HG03108 (cell line): ENCODE data around the gene TSHZ3.

Source experiments
- ATAC-seq: cut with Tn5 transposase; IDR thresholded peaks from one replicate; pipeline ENCODE4 v1.9.1; 2021; ENCODE audit warnings: moderate library complexity; ENCODE audit not compliant: unreplicated experiment

TSHZ3 gene

DNA sequence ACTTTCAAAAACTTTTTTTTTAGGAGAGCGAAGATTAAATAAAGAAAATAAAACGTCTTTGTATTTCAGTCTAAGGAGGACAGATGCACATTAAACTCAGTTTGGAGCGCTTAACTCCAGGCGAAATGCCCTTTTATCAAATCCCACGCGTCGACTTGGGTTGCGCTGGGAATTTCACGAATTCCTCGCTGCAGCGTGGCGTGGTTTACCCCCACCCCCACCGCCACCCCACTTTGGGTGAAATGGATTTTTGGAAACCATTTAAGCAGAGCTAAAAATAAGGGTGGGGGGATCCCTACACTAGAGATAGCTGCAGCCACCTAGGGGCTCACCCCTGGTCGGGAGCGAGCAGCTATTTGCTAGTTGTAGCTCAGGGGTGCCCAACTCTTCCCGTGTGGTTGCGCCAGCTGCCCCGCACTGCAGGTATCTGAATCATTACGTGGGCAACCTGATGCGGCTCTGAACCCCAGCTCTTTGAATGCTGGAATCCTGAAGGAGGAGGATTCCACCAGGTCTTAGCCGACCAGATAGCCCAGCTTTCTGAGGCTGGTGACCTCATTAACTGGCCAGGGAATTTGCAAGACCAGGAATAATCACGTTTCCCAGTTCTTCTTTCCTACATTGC lies 6.5 kb upstream of the TSHZ3 start:
- no peak for ATAC-seq

DNA sequence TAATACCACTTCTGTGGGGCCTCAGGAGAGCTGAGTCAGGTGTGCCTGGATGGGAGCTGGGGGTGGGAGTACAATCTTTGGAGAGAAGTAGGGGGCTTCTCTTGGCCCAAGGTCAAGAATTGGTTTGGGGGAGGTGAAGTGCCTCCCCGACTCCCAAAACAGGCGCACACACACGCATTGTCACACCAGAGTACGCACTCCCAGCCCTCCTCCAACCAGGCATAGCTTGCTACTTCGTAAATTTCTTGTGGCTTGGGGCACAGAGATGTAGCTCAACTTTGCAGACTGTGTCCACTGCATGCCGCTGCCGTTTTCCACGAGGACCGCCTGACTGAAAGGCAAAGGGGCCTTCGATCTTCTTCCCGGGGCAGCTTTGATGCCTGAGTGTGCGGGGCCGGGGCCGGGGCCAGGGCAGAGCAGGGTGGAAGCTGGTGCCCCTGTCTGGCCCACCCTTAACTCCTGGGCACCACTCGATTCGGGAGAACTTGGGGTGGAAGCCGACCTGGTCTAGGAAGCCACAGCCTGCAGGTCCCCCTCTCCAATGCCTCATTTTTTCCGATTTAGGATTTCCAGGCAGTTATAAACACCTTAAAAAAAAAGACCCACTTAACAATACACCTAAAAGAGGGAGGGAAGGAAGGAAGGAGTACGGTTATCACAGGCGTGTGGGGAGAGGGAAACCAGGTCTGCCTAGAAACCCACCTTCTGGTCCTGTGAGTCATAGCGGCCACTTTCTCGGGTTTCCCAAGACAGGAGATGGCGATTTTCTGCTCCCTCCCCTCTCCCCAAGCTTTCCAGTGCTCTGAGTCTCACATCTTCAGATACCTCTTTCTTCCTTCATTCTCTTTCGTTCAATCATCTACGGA lies 5.8 kb upstream of the TSHZ3 start:
- ATAC-seq, result no peak

DNA sequence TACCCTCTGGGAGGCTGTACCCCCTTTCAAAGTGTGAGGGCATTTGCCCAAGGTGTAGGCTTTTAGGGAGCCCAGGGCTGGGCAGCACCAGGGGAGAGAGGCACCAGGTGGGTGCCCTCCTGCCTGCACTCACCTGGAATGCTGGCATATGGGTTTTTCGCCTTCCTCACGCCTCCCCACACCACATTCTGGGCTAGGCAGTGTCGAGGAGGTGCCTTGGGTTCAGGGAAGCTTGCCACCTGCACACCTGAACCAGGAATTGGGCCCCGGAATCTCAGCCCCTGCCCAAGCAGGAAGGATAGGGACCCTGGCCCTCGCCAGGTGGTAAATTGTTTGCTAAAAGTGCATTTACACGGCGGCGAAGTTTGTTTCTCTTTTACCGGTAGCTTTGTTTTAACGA lies 5.1 kb upstream of the TSHZ3 start:
- no peak for ATAC-seq

DNA sequence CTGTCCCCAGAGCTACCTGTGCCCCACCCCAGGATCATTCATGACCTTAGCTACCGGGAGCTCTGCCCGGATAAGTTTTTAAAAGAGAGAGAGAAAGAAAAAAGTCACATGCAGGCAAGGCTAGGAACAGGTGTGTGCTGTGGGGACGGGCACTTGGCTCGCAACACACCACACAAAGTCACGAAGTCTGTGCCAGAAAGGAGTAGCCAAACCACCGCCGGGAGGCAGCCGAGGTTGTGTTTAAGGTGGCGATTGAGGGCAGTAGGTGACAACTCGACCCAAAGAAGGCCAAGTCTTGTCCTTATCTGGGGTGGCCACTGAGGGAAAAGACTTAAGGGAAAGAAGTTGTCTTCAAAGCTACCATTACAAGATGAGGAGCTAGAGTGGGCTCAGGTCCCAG lies 4.6 kb upstream of the TSHZ3 start:
- no peak for ATAC-seq

DNA sequence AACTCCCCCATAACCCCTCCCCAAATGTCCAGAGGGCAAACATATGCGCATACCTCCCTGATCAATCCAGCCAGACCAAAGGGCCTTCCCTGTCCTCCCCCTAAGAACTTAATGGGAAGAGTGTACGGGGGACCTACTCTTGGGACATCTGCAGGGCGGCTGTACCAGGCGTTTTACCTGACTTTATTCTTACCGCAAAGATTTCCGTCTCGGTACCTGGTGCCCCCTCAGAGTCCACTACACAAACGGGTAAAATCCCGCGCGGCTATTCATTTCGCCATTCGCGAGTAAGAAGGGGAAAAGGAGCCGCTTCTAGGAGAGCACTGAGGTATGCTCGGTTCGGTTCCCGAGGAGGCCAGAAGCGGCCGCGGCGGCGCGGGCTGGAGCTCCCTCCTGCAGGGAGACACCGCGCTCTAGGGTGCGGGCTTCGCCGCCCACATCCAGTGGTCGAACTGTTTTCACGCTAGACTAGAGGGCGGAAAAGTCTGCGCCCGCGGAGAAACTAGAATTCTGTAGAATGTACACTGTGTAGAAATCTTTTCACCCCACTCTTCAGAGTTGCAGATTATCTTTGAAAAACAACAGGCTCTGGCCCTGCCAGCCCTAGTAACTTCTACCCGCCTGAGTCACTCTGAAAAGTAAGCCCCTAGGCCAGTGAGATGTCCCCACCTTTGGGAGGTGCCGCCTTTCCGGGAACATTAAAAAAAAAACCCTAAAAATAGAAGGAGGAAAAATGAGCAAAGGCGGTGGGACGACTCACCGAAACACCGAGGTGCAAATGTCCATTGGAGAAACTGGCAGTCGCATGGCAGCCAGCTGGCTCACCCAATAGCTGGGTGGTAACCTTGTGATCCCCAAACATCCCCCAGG lies 3.8 kb upstream of the TSHZ3 start:
- no peak for ATAC-seq

DNA sequence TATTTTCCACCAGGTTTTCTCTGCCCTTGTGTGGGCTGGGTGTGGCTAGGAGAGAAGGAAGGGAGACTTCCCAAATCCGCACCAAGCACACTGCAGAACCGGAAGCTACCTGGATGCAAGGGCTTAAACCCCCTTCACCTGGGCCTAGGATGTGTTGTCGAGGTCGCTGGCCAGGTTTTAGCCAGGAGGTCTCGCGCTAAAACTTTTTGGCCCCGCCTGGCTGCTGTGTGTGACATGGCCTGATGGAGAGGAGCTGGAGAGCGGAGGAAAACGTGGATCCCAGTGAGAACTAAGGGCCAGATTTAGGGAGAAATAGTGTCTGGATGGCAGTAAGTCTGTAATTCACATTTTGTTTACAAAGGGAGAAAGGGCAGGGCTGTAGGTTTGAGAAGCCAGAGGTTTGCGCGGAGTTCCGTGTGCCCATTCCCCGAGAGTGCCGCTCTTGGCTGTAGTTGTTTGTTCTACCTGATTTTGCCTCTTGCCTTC lies 3.1 kb upstream of the TSHZ3 start:
- ATAC-seq, result no peak

DNA sequence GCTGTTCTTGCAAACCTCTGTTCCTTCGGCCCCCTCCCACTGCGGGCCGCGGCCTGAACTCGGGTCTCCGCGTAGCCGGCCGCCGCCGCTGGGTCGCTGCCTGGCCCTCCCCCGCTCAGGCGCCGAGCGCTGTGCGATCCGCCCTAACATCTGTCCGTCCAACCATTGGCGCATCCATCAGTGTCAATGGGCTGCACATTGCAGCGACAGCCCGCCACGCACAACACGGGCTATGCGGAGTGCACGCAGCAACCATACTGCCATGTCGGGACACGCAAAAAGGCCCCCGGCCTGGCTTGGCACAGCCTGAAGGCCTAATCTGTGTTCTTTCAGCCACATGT lies 2.6 kb upstream of the TSHZ3 start:
- ATAC-seq, result no peak

DNA sequence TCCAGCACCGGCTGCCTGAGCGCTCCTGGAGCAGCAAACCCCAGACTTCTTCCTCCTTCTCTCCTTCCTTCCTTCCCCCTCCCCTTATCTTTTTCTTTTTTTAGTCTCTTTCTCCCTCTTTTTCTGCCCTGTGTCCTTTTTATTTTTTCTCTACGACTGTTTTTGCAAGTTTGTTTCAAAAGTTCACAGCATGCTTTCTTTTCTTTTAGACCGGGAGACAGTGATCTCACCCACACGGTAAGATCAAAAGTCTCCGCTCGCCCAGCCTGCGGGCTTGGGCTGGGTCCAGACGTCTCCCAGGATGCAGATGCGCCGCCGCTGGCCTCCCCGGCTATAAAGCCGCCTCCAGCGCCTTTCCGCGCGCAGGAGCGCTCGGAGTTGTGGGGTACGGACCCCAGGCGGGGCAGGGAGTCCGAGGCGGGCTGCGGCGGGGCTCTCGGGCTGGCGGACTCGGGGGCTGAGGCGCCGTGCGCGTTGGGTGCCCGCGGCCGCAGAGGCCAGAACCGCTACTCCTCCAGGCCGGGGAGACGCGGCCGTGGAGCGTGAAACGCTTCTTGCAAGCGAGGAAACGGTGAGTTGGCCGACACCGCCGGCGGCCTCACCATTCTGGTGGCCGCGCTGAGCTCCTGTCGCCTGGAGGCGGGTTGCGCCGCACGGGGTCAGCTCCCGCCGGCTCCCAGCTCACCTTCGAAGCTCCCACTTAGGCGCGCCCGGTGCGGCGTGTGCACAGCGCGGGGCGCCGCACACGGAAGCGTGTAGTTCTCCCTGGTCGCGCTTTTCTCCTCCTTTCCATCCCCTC lies 2.0 kb upstream of the TSHZ3 start:
- no peak for ATAC-seq

DNA sequence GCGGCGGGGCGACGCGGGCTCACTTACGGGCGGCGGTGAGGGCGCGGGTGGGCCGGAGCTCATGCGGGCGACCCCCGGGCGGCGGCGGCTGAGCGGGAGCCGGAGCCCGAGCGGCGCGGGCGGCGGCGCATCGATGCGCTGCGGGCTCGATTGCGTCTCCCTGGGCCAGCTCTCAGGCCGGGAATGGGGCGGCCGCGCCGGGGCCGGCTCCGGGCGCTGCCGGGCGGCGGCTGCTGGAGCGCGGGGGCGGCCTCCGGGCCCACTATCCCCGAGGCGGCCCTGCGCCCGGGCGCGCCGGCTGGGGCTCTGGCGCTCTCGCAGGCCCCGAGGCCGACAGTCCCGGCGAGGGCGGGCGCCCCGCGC lies 1.4 kb upstream of the TSHZ3 start:
- no peak for ATAC-seq

DNA sequence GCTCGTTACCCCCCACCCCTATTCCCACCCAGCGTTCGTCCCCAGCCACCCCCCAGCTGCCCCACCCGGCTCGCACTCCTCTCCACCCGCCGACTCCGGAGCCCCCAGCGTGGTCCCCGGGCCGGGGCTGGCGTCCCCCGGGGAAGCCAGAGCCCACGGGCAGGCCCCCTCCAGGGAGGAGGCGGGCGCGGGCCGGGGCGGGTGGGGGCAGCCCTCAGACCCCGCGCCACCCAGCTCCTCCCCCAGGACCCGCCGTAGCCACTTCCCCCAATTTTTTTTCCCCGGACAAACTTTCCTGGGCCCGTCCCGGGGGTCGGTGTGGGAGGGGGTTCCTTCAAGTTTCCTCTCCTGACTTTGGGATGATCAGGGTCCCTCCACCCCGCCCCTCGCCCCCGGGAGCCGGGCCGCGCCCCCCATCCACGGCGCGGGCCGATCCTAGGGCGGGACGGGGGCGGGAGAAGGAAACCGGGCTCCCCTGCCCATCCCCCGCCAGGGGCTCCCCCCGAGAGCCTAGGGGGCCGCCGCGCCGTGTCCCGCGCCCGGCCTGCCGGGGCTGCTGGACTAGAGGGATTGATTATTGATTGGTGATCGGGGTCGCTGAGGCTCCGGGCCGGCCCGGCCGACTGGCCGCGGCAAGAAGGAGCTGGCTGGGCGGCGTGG lies 927 bp upstream of the TSHZ3 start:
- no peak for ATAC-seq

DNA sequence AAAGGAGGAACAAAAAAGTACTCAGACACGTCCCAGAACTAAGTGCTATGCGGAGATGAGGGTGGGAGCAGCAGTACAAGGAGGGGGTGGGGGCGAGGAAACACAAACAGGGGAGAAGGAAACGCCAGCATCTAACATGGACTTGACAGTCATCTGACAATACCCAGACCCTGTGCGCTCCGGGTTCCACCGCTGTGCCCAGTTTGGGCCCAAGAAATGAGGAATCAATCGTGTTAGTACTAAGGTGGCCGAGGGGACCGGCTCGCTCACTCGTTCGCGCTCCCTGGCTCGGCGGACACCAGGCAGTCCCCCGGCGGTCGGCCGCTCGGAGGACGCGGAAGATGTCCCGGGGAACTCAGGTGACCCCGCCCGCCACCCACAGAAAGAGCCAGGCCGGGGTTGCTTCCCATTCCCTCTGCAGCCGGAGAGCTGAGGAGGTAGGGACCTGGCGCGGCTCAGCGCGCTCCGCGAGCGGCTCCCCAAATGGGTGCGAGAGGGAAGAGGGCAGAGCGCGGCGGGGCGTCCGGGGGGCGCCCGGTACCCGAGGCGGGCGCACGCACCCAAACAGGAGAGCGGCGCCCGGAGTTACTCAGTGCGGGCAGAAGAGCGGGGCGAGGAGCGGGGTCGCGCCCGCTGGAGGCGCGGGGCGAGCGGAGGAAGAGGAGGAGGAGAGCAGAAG lies 616 bp downstream of the TSHZ3 start:
- ATAC-seq, result no peak

DNA sequence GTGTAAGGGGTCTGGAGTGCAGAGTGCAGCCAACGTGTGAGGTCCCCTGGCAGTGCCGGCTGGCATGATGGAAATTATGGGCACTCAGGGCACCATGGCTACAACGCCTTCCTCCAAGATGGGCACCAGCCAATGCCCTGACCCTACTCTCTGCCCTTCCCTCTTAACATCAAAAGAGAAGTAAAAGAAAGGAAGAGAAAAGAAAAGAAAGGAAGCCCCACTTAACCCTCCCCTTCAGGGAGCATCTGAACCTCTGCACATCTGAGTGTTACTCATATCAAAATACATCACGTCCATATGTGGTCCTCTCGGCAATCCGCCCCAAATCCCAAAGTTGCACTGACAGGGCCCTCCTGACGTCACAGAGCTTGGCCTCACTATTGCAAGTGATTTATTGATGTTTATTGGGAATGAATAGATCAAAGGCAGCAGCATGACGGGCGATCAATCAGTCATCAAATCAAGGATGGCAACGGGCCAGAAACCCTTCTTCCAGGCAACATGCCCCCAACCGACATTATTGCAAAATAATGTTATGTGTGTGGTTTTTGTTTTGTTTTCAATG lies 1.3 kb downstream of the TSHZ3 start:
- ATAC-seq, result no peak

DNA sequence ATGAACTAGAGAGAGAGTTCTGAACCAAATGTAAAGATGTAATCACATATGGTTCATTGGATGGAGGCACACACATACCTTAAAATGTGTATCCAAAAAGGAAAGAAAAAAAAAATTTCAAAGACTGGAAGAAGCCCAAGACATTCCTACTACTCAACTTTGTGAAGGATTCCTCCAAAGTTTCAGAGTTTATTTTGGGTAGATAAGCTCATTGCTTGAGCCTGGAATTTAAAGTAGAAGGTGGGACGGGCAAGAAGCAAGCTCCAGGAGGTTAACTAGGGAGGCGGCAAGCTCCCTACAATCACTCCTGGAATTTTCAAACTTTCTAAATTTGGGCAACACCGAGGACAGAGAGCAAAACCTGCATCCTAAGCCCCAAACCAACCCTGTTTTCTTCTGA lies 1.9 kb downstream of the TSHZ3 start:
- no peak for ATAC-seq

DNA sequence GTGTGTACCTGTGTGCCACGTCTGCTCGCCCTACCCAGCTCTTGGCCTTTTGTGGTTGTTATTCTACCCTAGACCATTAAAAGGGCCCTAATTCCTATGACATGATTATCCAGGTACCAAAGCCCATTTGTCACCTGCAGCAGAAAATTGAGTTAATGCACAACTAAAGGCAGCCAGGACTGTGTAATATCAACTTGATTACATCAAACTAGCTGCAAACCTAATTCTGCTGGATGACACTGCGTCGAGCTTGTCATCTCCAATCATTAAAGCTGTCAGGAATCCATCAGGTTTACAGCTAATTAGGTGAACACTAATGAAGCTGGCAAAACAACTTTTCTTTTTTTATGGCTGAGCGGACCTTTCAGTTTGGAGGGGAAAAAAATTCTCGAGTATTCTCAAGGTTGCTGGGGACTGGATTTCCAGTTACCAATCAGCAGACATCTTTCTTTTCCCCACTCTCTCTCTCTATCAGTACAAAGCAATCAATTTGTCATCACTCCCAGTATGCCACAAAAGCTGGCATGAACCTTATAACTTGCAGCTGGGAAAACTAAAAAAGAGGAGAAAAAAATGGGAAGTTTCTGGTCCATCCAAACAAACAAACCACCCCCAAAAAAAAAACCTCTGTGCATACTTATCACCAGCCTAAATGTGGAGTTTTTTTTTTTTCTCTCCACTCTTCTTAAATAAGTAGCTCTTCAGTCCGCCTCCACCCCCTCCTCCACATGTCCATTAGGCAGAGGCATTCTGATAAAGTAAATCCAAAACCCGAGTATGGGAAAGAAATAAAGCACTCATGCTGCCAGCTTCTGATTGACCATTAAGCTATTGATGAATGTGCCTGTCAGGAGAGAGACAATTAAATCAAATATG lies 2.8 kb downstream of the TSHZ3 start:
- ATAC-seq, result no peak

DNA sequence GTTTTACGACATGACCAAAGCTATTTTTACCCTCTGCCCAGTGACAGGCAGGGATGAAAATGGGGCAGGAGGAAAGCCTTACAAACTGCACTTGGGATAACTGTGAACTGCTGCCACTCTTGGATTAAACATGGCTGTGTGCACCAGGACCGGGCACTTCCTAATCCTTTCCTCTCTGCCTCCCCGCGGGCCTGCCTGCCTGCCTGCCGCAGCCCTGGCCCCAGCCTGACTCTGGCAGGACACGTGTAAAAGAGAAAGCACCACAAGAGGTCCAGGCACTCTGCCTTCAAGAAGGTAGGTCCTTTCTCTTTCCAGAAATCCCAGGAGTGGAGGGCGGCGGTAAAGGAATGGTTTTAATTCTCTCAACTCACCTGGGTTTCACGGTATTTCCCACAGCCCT lies 4.8 kb downstream of the TSHZ3 start:
- ATAC-seq, result no peak

DNA sequence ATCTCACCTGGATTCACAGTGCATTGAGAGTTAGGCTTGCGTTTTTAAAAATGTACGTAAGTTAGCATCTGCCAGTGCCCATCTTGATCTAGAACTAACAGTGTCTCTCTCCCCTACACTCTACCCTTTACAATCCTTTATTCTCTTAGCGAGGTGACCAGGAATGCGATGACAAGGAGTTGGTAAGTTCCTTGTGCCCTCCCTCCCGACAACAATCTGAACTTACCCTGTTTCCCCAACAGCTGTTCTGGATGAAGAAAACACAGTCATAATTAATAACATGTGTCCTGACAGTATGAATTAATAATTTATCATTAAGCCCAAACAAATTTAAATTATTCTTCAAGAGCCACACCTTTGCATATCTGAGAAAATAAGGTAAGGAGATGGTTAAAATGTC lies 6.3 kb downstream of the TSHZ3 start:
- no peak for ATAC-seq

DNA sequence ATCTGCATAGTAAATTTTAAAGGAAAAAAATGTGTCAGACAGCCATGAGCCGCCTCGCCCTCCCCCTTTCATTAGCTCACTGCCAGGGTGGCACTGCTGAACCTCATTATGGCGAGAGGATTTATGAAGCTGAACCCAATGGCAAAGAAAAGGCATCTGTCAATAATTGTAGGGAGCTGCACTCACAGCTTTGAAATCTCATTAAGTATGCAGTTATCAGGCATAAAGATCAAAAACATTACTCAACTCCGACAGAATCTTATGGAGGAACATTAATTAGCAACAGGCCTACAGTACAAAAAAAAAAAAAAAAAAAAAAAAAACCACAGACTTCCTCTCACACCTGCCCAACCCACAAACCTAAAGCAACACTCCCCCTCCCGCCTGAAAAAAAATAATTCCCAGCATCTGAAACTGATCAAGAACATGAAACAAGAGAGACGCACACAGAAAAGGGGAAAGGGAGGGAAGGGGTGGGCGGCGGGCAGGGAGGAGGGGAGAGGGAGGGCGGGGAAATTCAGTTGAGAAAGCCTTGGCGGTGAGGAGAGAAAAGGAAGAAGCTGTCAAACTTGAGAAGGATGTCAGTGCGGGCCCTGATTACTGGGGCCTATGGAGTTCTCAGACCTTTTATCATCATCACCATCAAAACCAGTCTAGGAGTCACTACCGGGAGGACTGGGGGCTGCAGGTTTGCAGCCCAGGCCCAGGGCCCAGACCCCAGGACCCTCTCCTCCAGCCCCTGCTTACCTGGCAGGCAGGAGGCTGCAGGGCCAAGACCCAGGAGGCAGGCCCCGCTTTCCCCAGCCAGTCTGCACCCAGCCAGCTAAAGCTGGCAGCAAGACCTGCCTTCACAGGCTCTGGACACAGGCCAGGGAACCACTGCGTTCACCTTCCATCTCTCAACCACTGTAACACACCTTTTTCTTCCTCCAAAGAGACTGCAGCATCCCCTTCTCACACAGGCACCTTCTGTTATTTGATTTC lies 8.9 kb downstream of the TSHZ3 start:
- no peak for ATAC-seq
